ENCODE measurements around the gene SLC44A2.

Gene SLC44A2

GRCh38 chr19:10602330-10603083, 22.8 kb upstream of the SLC44A2 start:
- peaks cover 3% of the 10 kb centered on the region for H3K27me3 Mint-ChIP-seq (ENCODE audit: low read depth)
- H3K27ac Mint-ChIP-seq = peak overlapping the region; percentile 100

GRCh38 chr19:10603084-10603872, 22.1 kb upstream of the SLC44A2 start:
- no peaks in the 10 kb centered on the region for H3K9me3 Mint-ChIP-seq
- peak overlapping the region; percentile 93 for H3K4me3 Mint-ChIP-seq
- peak; percentile 70 for DNase-seq (ENCODE audit: low spot score)
- H3K27me3 Mint-ChIP-seq (ENCODE audit: low read depth) = peaks cover 3% of the 10 kb centered on the region
- peaks cover 17% of the 10 kb centered on the region for H3K4me1 Mint-ChIP-seq (ENCODE audit: low read depth)
- peaks cover 8% of the 10 kb centered on the region for H3K36me3 Mint-ChIP-seq (ENCODE audit: low read depth)
- H3K27ac Mint-ChIP-seq = peak overlapping the region; percentile 100

More at GRCh38 chr19:10602330-10603083, 22.8 kb upstream of the SLC44A2 start:
- Mint-ChIP-seq H3K4me1 (ENCODE audit: low read depth) (peaks cover 17% of the 10 kb centered on the region), H3K4me3 (peak overlapping the region; percentile 93), H3K36me3 (ENCODE audit: low read depth) (peaks cover 8% of the 10 kb centered on the region), H3K9me3 (no peaks in the 10 kb centered on the region)
- peak; percentile 76 for DNase-seq (ENCODE audit: low spot score)

- Mint-ChIP-seq H3K27ac (peak overlapping the region; percentile 100), H3K4me3 (peak overlapping the region; percentile 93), H3K27me3 (ENCODE audit: low read depth) (peaks cover 3% of the 10 kb centered on the region), H3K4me1 (ENCODE audit: low read depth) (peaks cover 17% of the 10 kb centered on the region), H3K9me3 (no peaks in the 10 kb centered on the region), H3K36me3 (ENCODE audit: low read depth) (peaks cover 8% of the 10 kb centered on the region)
- peak; percentile 13 for DNase-seq (ENCODE audit: low spot score)
Observed at GRCh38 chr19:10603873-10604459, 21.4 kb upstream of the SLC44A2 start.

- H3K4me1 Mint-ChIP-seq (ENCODE audit: low read depth) = peaks cover 17% of the 10 kb centered on the region
Observed at GRCh38 chr19:10604460-10604980, 20.8 kb upstream of the SLC44A2 start.

GRCh38 chr19:10611907-10612306, 13.4 kb upstream of the SLC44A2 start:
- H3K27ac Mint-ChIP-seq = no peak overlapping the region
- DNase-seq (ENCODE audit: low spot score) = no peak
- no peaks in the 10 kb centered on the region for H3K9me3 Mint-ChIP-seq
- H3K4me3 Mint-ChIP-seq = no peak overlapping the region
- H3K4me1 Mint-ChIP-seq (ENCODE audit: low read depth) = peaks cover 8% of the 10 kb centered on the region
- peaks cover 9% of the 10 kb centered on the region for H3K36me3 Mint-ChIP-seq (ENCODE audit: low read depth)
- H3K27me3 Mint-ChIP-seq (ENCODE audit: low read depth) = no peaks in the 10 kb centered on the region

More at GRCh38 chr19:10604460-10604980, 20.8 kb upstream of the SLC44A2 start:
- peak overlapping the region; percentile 93 for H3K4me3 Mint-ChIP-seq
- H3K36me3 Mint-ChIP-seq (ENCODE audit: low read depth) = peaks cover 8% of the 10 kb centered on the region
- DNase-seq (ENCODE audit: low spot score) = no peak
- H3K9me3 Mint-ChIP-seq = no peaks in the 10 kb centered on the region
- H3K27ac Mint-ChIP-seq = peak overlapping the region; percentile 100
- peaks cover 3% of the 10 kb centered on the region for H3K27me3 Mint-ChIP-seq (ENCODE audit: low read depth)

GRCh38 chr19:10612499-10613119, 12.7 kb upstream of the SLC44A2 start:
- Mint-ChIP-seq H3K36me3 (ENCODE audit: low read depth) (peaks cover 15% of the 10 kb centered on the region), H3K4me1 (ENCODE audit: low read depth) (peaks cover 10% of the 10 kb centered on the region), H3K9me3 (no peaks in the 10 kb centered on the region), H3K27me3 (ENCODE audit: low read depth) (no peaks in the 10 kb centered on the region), H3K27ac (no peak overlapping the region), H3K4me3 (no peak overlapping the region)
- no peak for DNase-seq (ENCODE audit: low spot score)

- Mint-ChIP-seq H3K4me1 (ENCODE audit: low read depth) (peaks cover 11% of the 10 kb centered on the region), H3K36me3 (ENCODE audit: low read depth) (peaks cover 20% of the 10 kb centered on the region), H3K9me3 (no peaks in the 10 kb centered on the region), H3K27ac (peak overlapping the region; percentile 57), H3K27me3 (ENCODE audit: low read depth) (no peaks in the 10 kb centered on the region), H3K4me3 (no peak overlapping the region)
- DNase-seq (ENCODE audit: low spot score) = no peak
Observed at GRCh38 chr19:10615429-10616023, 9.8 kb upstream of the SLC44A2 start.

- H3K4me3 Mint-ChIP-seq = no peak overlapping the region
- H3K36me3 Mint-ChIP-seq (ENCODE audit: low read depth) = peaks cover 33% of the 10 kb centered on the region
- no peaks in the 10 kb centered on the region for H3K9me3 Mint-ChIP-seq
- peak overlapping the region; percentile 52 for H3K27ac Mint-ChIP-seq
- H3K4me1 Mint-ChIP-seq (ENCODE audit: low read depth) = peaks cover 17% of the 10 kb centered on the region
- no peak for DNase-seq (ENCODE audit: low spot score)
- H3K27me3 Mint-ChIP-seq (ENCODE audit: low read depth) = no peaks in the 10 kb centered on the region
Observed at GRCh38 chr19:10617409-10618121, 7.8 kb upstream of the SLC44A2 start.

GRCh38 chr19:10618846-10619245, 6.5 kb upstream of the SLC44A2 start:
- no peak for DNase-seq (ENCODE audit: low spot score)
- Mint-ChIP-seq H3K9me3 (no peaks in the 10 kb centered on the region), H3K36me3 (ENCODE audit: low read depth) (peaks cover 28% of the 10 kb centered on the region), H3K27ac (no peak overlapping the region), H3K27me3 (ENCODE audit: low read depth) (no peaks in the 10 kb centered on the region), H3K4me1 (ENCODE audit: low read depth) (peaks cover 17% of the 10 kb centered on the region), H3K4me3 (no peak overlapping the region)

GRCh38 chr19:10620786-10621185, 4.6 kb upstream of the SLC44A2 start:
- Mint-ChIP-seq H3K27me3 (ENCODE audit: low read depth) (no peaks in the 10 kb centered on the region), H3K36me3 (ENCODE audit: low read depth) (peaks cover 27% of the 10 kb centered on the region), H3K4me3 (no peak overlapping the region), H3K27ac (peak overlapping the region; percentile 63), H3K9me3 (no peaks in the 10 kb centered on the region), H3K4me1 (ENCODE audit: low read depth) (peaks cover 24% of the 10 kb centered on the region)
- DNase-seq (ENCODE audit: low spot score) = no peak

- Mint-ChIP-seq H3K27me3 (ENCODE audit: low read depth) (no peaks in the 10 kb centered on the region), H3K4me1 (ENCODE audit: low read depth) (peaks cover 25% of the 10 kb centered on the region), H3K4me3 (no peak overlapping the region), H3K27ac (peak overlapping the region; percentile 68), H3K9me3 (no peaks in the 10 kb centered on the region), H3K36me3 (ENCODE audit: low read depth) (peaks cover 31% of the 10 kb centered on the region)
- no peak for DNase-seq (ENCODE audit: low spot score)
Observed at GRCh38 chr19:10621966-10622365, 3.4 kb upstream of the SLC44A2 start.

GRCh38 chr19:10624585-10624984, 768 bp upstream of the SLC44A2 start:
- no peak for DNase-seq (ENCODE audit: low spot score)
- peak overlapping the region; percentile 47 for H3K4me3 Mint-ChIP-seq
- peaks cover 23% of the 10 kb centered on the region for H3K4me1 Mint-ChIP-seq (ENCODE audit: low read depth)
- H3K36me3 Mint-ChIP-seq (ENCODE audit: low read depth) = peaks cover 37% of the 10 kb centered on the region
- peak overlapping the region; percentile 82 for H3K27ac Mint-ChIP-seq
- H3K9me3 Mint-ChIP-seq = no peaks in the 10 kb centered on the region
- H3K27me3 Mint-ChIP-seq (ENCODE audit: low read depth) = no peaks in the 10 kb centered on the region

GRCh38 chr19:10625762-10626138, 397 bp downstream of the SLC44A2 start:
- Mint-ChIP-seq H3K27me3 (ENCODE audit: low read depth) (no peaks in the 10 kb centered on the region), H3K36me3 (ENCODE audit: low read depth) (peaks cover 33% of the 10 kb centered on the region), H3K4me3 (no peak overlapping the region), H3K27ac (peak overlapping the region; percentile 26), H3K9me3 (no peaks in the 10 kb centered on the region), H3K4me1 (ENCODE audit: low read depth) (peaks cover 19% of the 10 kb centered on the region)
- no peak for DNase-seq (ENCODE audit: low spot score)

Data from T-helper 2 cell treated with Interferon-gamma antibody and Interleukin-4, amounts not matched to agents 5 μg/mL and 100 μg/mL, for 36 hours (primary cell).